Activated naive CD4-positive, alpha-beta T cell treated with anti-CD3 and anti-CD28 coated beads, Interleukin-2, amount 50 U/mL, for 24 hours (primary cell): Measurements from ENCODE around the gene CADM2.

Source experiments
- H3K27ac Mint-ChIP-seq: one replicate; pipeline ENCODE4 v1.8.0; 2021; ENCODE audit warnings: mild to moderate bottlenecking, mixed read lengths
- H3K27me3 Mint-ChIP-seq: one replicate; pipeline ENCODE4 v1.8.0; 2021; ENCODE audit warnings: mixed read lengths
- H3K36me3 Mint-ChIP-seq: one replicate; pipeline ENCODE4 v1.8.0; 2021; ENCODE audit warnings: mixed read lengths
- H3K4me1 Mint-ChIP-seq: one replicate; pipeline ENCODE4 v1.8.0; 2021; ENCODE audit warnings: mixed read lengths
- H3K4me3 Mint-ChIP-seq: one replicate; pipeline ENCODE4 v1.8.0; 2021; ENCODE audit warnings: mild to moderate bottlenecking, mixed read lengths
- H3K9me3 Mint-ChIP-seq: one replicate; pipeline ENCODE4 v1.8.0; 2021; ENCODE audit warnings: mixed read lengths

CADM2 gene

GRCh38 chr3:85539232-85539631, 580.4 kb downstream of the CADM2 start:
- Mint-ChIP-seq H3K36me3 (no peaks in the 10 kb centered on the region), H3K4me1 (no peaks in the 10 kb centered on the region), H3K4me3 (no peak overlapping the region), H3K27ac (no peak overlapping the region), H3K27me3 (no peaks in the 10 kb centered on the region), H3K9me3 (no peaks in the 10 kb centered on the region)

- Mint-ChIP-seq H3K27me3 (no peaks in the 10 kb centered on the region), H3K4me3 (no peak overlapping the region), H3K4me1 (no peaks in the 10 kb centered on the region), H3K9me3 (no peaks in the 10 kb centered on the region), H3K27ac (no peak overlapping the region), H3K36me3 (no peaks in the 10 kb centered on the region)
These were observed 595.4 kb downstream of the CADM2 start for GRCh38 chr3:85554153-85554552.

GRCh38 chr3:85560088-85560785, 601.4 kb downstream of the CADM2 start:
- H3K4me3 Mint-ChIP-seq: no peak overlapping the region
- no peaks in the 10 kb centered on the region for H3K36me3 Mint-ChIP-seq
- peaks cover 6% of the 10 kb centered on the region for H3K9me3 Mint-ChIP-seq
- H3K27ac Mint-ChIP-seq: no peak overlapping the region
- no peaks in the 10 kb centered on the region for H3K4me1 Mint-ChIP-seq
- no peaks in the 10 kb centered on the region for H3K27me3 Mint-ChIP-seq

- peaks cover 6% of the 10 kb centered on the region for H3K9me3 Mint-ChIP-seq
- H3K27me3 Mint-ChIP-seq: no peaks in the 10 kb centered on the region
- no peak overlapping the region for H3K27ac Mint-ChIP-seq
- no peaks in the 10 kb centered on the region for H3K36me3 Mint-ChIP-seq
- no peak overlapping the region for H3K4me3 Mint-ChIP-seq
- H3K4me1 Mint-ChIP-seq: no peaks in the 10 kb centered on the region
These were observed 608.4 kb downstream of the CADM2 start for GRCh38 chr3:85567071-85567676.

- Mint-ChIP-seq H3K4me3 (no peak overlapping the region), H3K27me3 (no peaks in the 10 kb centered on the region), H3K27ac (no peak overlapping the region), H3K9me3 (no peaks in the 10 kb centered on the region), H3K4me1 (no peaks in the 10 kb centered on the region), H3K36me3 (no peaks in the 10 kb centered on the region)
These were observed 612.0 kb downstream of the CADM2 start for GRCh38 chr3:85570819-85571218.

- no peak overlapping the region for H3K27ac Mint-ChIP-seq
- no peaks in the 10 kb centered on the region for H3K9me3 Mint-ChIP-seq
- no peaks in the 10 kb centered on the region for H3K36me3 Mint-ChIP-seq
- no peak overlapping the region for H3K4me3 Mint-ChIP-seq
- H3K27me3 Mint-ChIP-seq: no peaks in the 10 kb centered on the region
- H3K4me1 Mint-ChIP-seq: no peaks in the 10 kb centered on the region
These were observed 613.0 kb downstream of the CADM2 start for GRCh38 chr3:85571835-85572234.

GRCh38 chr3:85572426-85572825, 613.6 kb downstream of the CADM2 start:
- Mint-ChIP-seq H3K9me3 (no peaks in the 10 kb centered on the region), H3K27me3 (no peaks in the 10 kb centered on the region), H3K4me3 (no peak overlapping the region), H3K36me3 (no peaks in the 10 kb centered on the region), H3K4me1 (no peaks in the 10 kb centered on the region), H3K27ac (no peak overlapping the region)

- no peak overlapping the region for H3K27ac Mint-ChIP-seq
- H3K4me3 Mint-ChIP-seq: no peak overlapping the region
- no peaks in the 10 kb centered on the region for H3K27me3 Mint-ChIP-seq
- H3K9me3 Mint-ChIP-seq: no peaks in the 10 kb centered on the region
- no peaks in the 10 kb centered on the region for H3K36me3 Mint-ChIP-seq
- no peaks in the 10 kb centered on the region for H3K4me1 Mint-ChIP-seq
These were observed 614.2 kb downstream of the CADM2 start for GRCh38 chr3:85572978-85573377.

GRCh38 chr3:85574006-85574705, 615.4 kb downstream of the CADM2 start:
- Mint-ChIP-seq H3K27ac (no peak overlapping the region), H3K4me1 (no peaks in the 10 kb centered on the region), H3K36me3 (no peaks in the 10 kb centered on the region), H3K9me3 (no peaks in the 10 kb centered on the region), H3K27me3 (no peaks in the 10 kb centered on the region), H3K4me3 (no peak overlapping the region)

- Mint-ChIP-seq H3K4me3 (no peak overlapping the region), H3K27me3 (no peaks in the 10 kb centered on the region), H3K27ac (no peak overlapping the region), H3K9me3 (no peaks in the 10 kb centered on the region), H3K4me1 (no peaks in the 10 kb centered on the region), H3K36me3 (no peaks in the 10 kb centered on the region)
These were observed 617.4 kb downstream of the CADM2 start for GRCh38 chr3:85576091-85576690.

- no peak overlapping the region for H3K27ac Mint-ChIP-seq
- H3K4me1 Mint-ChIP-seq: no peaks in the 10 kb centered on the region
- no peak overlapping the region for H3K4me3 Mint-ChIP-seq
- H3K9me3 Mint-ChIP-seq: no peaks in the 10 kb centered on the region
- H3K36me3 Mint-ChIP-seq: no peaks in the 10 kb centered on the region
- no peaks in the 10 kb centered on the region for H3K27me3 Mint-ChIP-seq
These were observed 618.0 kb downstream of the CADM2 start for GRCh38 chr3:85576697-85577200.

GRCh38 chr3:85584779-85585356, 626.1 kb downstream of the CADM2 start:
- no peak overlapping the region for H3K27ac Mint-ChIP-seq
- H3K4me3 Mint-ChIP-seq: no peak overlapping the region
- H3K9me3 Mint-ChIP-seq: no peaks in the 10 kb centered on the region
- H3K27me3 Mint-ChIP-seq: no peaks in the 10 kb centered on the region
- H3K36me3 Mint-ChIP-seq: no peaks in the 10 kb centered on the region
- no peaks in the 10 kb centered on the region for H3K4me1 Mint-ChIP-seq

- no peaks in the 10 kb centered on the region for H3K9me3 Mint-ChIP-seq
- no peak overlapping the region for H3K4me3 Mint-ChIP-seq
- H3K4me1 Mint-ChIP-seq: no peaks in the 10 kb centered on the region
- H3K27me3 Mint-ChIP-seq: no peaks in the 10 kb centered on the region
- H3K36me3 Mint-ChIP-seq: no peaks in the 10 kb centered on the region
- no peak overlapping the region for H3K27ac Mint-ChIP-seq
These were observed 627.2 kb downstream of the CADM2 start for GRCh38 chr3:85586018-85586417.

GRCh38 chr3:85589145-85589544, 630.4 kb downstream of the CADM2 start:
- Mint-ChIP-seq H3K27ac (no peak overlapping the region), H3K4me1 (no peaks in the 10 kb centered on the region), H3K4me3 (no peak overlapping the region), H3K9me3 (no peaks in the 10 kb centered on the region), H3K27me3 (no peaks in the 10 kb centered on the region), H3K36me3 (no peaks in the 10 kb centered on the region)

- Mint-ChIP-seq H3K4me3 (no peak overlapping the region), H3K36me3 (no peaks in the 10 kb centered on the region), H3K9me3 (no peaks in the 10 kb centered on the region), H3K27ac (no peak overlapping the region), H3K27me3 (no peaks in the 10 kb centered on the region), H3K4me1 (no peaks in the 10 kb centered on the region)
These were observed 632.7 kb downstream of the CADM2 start for GRCh38 chr3:85591451-85591850.
